IPS DF 4.7 (cell line): ENCODE data around the gene AHRR.
"Not testable (repeated sequence)": the region's sequence is repeated elsewhere in the genome, so short reads cannot be mapped to it uniquely, and the experiment has no call there.

ENCODE experiments used
- DNase-seq: peaks from one replicate; pipeline ENCODE4 v3.0.0-alpha.2; 2013; ENCODE audit warnings: low spot score; ENCODE audit errors: extremely low read depth

AHRR gene

GRCh38 chr5:377326-377981, 55.9 kb downstream of the AHRR start:
- no peak for DNase-seq

GRCh38 chr5:378301-378891, 56.9 kb downstream of the AHRR start:
- no peak for DNase-seq

- no peak for DNase-seq
Measured at GRCh38 chr5:378976-379742, 57.6 kb downstream of the AHRR start.

- no peak for DNase-seq
Measured at GRCh38 chr5:380701-381309, 59.3 kb downstream of the AHRR start.

- DNase-seq, result no peak
Measured at GRCh38 chr5:383066-383465, 61.6 kb downstream of the AHRR start.

GRCh38 chr5:383621-384020, 62.1 kb downstream of the AHRR start:
- DNase-seq, result no peak

GRCh38 chr5:384576-384975, 63.1 kb downstream of the AHRR start:
- not testable (repeated sequence) for DNase-seq

- DNase-seq, result no peak
Measured at GRCh38 chr5:385321-385720, 63.8 kb downstream of the AHRR start.

- no peak for DNase-seq
Measured at GRCh38 chr5:386432-387341, 65.2 kb downstream of the AHRR start.

- DNase-seq, result no peak
Measured at GRCh38 chr5:387491-388265, 66.2 kb downstream of the AHRR start.

- DNase-seq, result no peak
Measured at GRCh38 chr5:388266-389196, 67.0 kb downstream of the AHRR start.

GRCh38 chr5:389197-389821, 67.8 kb downstream of the AHRR start:
- no peak for DNase-seq

GRCh38 chr5:389891-390622, 68.5 kb downstream of the AHRR start:
- DNase-seq, result no peak

- no peak for DNase-seq
Measured at GRCh38 chr5:390623-391491, 69.3 kb downstream of the AHRR start.

GRCh38 chr5:392431-392988, 71.0 kb downstream of the AHRR start:
- no peak for DNase-seq

GRCh38 chr5:393846-394275, 72.3 kb downstream of the AHRR start:
- no peak for DNase-seq

- no peak for DNase-seq
Measured at GRCh38 chr5:394671-395155, 73.2 kb downstream of the AHRR start.
